ENCODE results near the gene LY9. TPM values are rescaled to one million over a fixed set of nuclear protein-coding genes. Genes with fewer than 3 reads are reported as not detected.

Gene LY9
- total RNA-seq, 1 experiment from 2014 or later = not detected

- TF ChIP-seq EZH2 (IDR thresholded peaks at IDR 0.05; ENCODE audit: low read length, unreplicated experiment) (no peak), CTCF (conservative IDR thresholded peaks at IDR 0.05; ENCODE audit: low read depth, low read length) (no peak)
- CTCF ChIA-PET = interaction anchor here (0.6 to 2.3 kb wide), 5 partner anchors 30 to 154 kb away, joined by 4 to 14 read pairs (median 5); partner anchors contain the start of gene ITLN2
- no peak overlapping the region for H2AFZ ChIP-seq (ENCODE audit: low read length)
- no peaks in the 10 kb centered on the region for H3F3A ChIP-seq (ENCODE audit: low read length, unreplicated experiment)
- H3K4me3 ChIP-seq (ENCODE audit: low read length) = no peak overlapping the region
- peaks cover 16% of the 10 kb centered on the region for H3K4me1 ChIP-seq (ENCODE audit: insufficient read depth, low read length)
- POLR2A ChIA-PET (ENCODE audit: unreplicated experiment) = no interaction called here
- H3K9me3 ChIP-seq (ENCODE audit: low read length) = no peaks in the 10 kb centered on the region
- H3K79me2 ChIP-seq (ENCODE audit: low read length) = no peaks in the 10 kb centered on the region
- BruUV-seq (replicated peaks) = no TSS peak
- no peak overlapping the region for H3K27ac ChIP-seq (ENCODE audit: low read length)
- no peaks in the 10 kb centered on the region for H3K27me3 ChIP-seq (ENCODE audit: low read length)
- ATAC-seq = no peak
- no peaks in the 10 kb centered on the region for H3K36me3 ChIP-seq (ENCODE audit: low read depth, low read length)
- intact Hi-C loops (cut with micrococcal nuclease) = loop anchor here (1.0 to 2.0 kb wide), 3 partner anchors 116 to 263 kb away; partner anchors contain the start of gene KLHDC9
- H4K20me1 ChIP-seq (ENCODE audit: low read length) = no peaks in the 10 kb centered on the region
- no peak overlapping the region for H3K9ac ChIP-seq (ENCODE audit: low read length)
- no peaks in the 10 kb centered on the region for H3K9me2 ChIP-seq (replicated peaks; ENCODE audit: low read length)
- H3K4me2 ChIP-seq (ENCODE audit: low read length) = no peak overlapping the region
- DNase-seq = no peak
Observed at GRCh38 chr1:160835751-160836150, 39.8 kb downstream of the LY9 start.

GRCh38 chr1:160836561-160836960, 40.6 kb downstream of the LY9 start:
- intact Hi-C loops (cut with micrococcal nuclease) = no loop called here
- Histone ChIP-seq H3F3A (ENCODE audit: low read length, unreplicated experiment) (no peaks in the 10 kb centered on the region), H3K9me3 (ENCODE audit: low read length) (no peaks in the 10 kb centered on the region), H3K36me3 (ENCODE audit: low read depth, low read length) (no peaks in the 10 kb centered on the region), H3K27me3 (ENCODE audit: low read length) (no peaks in the 10 kb centered on the region), H3K79me2 (ENCODE audit: low read length) (no peaks in the 10 kb centered on the region), H2AFZ (ENCODE audit: low read length) (no peak overlapping the region), H3K27ac (ENCODE audit: low read length) (no peak overlapping the region), H3K4me3 (ENCODE audit: low read length) (no peak overlapping the region), H3K4me2 (ENCODE audit: low read length) (no peak overlapping the region), H4K20me1 (ENCODE audit: low read length) (no peaks in the 10 kb centered on the region), H3K9me2 (replicated peaks; ENCODE audit: low read length) (no peaks in the 10 kb centered on the region), H3K9ac (ENCODE audit: low read length) (no peak overlapping the region), H3K4me1 (ENCODE audit: insufficient read depth, low read length) (peaks cover 15% of the 10 kb centered on the region)
- ATAC-seq (no peak), DNase-seq (no peak)
- POLR2A ChIA-PET (ENCODE audit: unreplicated experiment) = no interaction called here
- CTCF ChIA-PET = interaction anchor here (0.6 to 1.5 kb wide), 3 partner anchors 24 to 117 kb away, joined by 3 to 5 read pairs (median 4); no protein-coding TSS in a partner anchor
- TF ChIP-seq CTCF (conservative IDR thresholded peaks at IDR 0.05; ENCODE audit: low read depth, low read length) = no peak
- TF ChIP-seq EZH2 (IDR thresholded peaks at IDR 0.05; ENCODE audit: low read length, unreplicated experiment) = no peak
- BruUV-seq (replicated peaks) = no TSS peak

- DNase-seq (no peak), ATAC-seq (no peak)
- no peaks in the 10 kb centered on the region for H3K79me2 ChIP-seq (ENCODE audit: low read length)
- H3F3A ChIP-seq (ENCODE audit: low read length, unreplicated experiment) = no peaks in the 10 kb centered on the region
- ChIA-PET POLR2A (ENCODE audit: unreplicated experiment) (interaction anchor here (0.5 to 1.0 kb wide), 3 partner anchors 112 to 184 kb away, joined by 4 read pairs; partner anchors contain the start of gene F11R), CTCF (interaction anchor here (0.6 to 1.5 kb wide), 4 partner anchors 25 to 162 kb away, joined by 3 to 5 read pairs (median 4); no protein-coding TSS in a partner anchor)
- H3K9me3 ChIP-seq (ENCODE audit: low read length) = no peaks in the 10 kb centered on the region
- no peak overlapping the region for H3K9ac ChIP-seq (ENCODE audit: low read length)
- H2AFZ ChIP-seq (ENCODE audit: low read length) = no peak overlapping the region
- H3K4me2 ChIP-seq (ENCODE audit: low read length) = no peak overlapping the region
- no peak overlapping the region for H3K4me3 ChIP-seq (ENCODE audit: low read length)
- intact Hi-C loops (cut with micrococcal nuclease) = no loop called here
- no peaks in the 10 kb centered on the region for H3K36me3 ChIP-seq (ENCODE audit: low read depth, low read length)
- no peaks in the 10 kb centered on the region for H3K27me3 ChIP-seq (ENCODE audit: low read length)
- TF ChIP-seq EZH2phosphoT487 (IDR thresholded peaks at IDR 0.05; ENCODE audit: borderline replicate concordance, low read length) (no peak), EZH2 (IDR thresholded peaks at IDR 0.05; ENCODE audit: low read length, unreplicated experiment) (no peak), CTCF (conservative IDR thresholded peaks at IDR 0.05; ENCODE audit: low read depth, low read length) (no peak)
- H3K9me2 ChIP-seq (replicated peaks; ENCODE audit: low read length) = no peaks in the 10 kb centered on the region
- BruUV-seq (replicated peaks) = no TSS peak
- peaks cover 15% of the 10 kb centered on the region for H3K4me1 ChIP-seq (ENCODE audit: insufficient read depth, low read length)
- H4K20me1 ChIP-seq (ENCODE audit: low read length) = no peaks in the 10 kb centered on the region
- H3K27ac ChIP-seq (ENCODE audit: low read length) = no peak overlapping the region
Observed at GRCh38 chr1:160836981-160837557, 41.1 kb downstream of the LY9 start.
